Measurements from ENCODE around the gene ROR2.

ROR2 gene

DNA sequence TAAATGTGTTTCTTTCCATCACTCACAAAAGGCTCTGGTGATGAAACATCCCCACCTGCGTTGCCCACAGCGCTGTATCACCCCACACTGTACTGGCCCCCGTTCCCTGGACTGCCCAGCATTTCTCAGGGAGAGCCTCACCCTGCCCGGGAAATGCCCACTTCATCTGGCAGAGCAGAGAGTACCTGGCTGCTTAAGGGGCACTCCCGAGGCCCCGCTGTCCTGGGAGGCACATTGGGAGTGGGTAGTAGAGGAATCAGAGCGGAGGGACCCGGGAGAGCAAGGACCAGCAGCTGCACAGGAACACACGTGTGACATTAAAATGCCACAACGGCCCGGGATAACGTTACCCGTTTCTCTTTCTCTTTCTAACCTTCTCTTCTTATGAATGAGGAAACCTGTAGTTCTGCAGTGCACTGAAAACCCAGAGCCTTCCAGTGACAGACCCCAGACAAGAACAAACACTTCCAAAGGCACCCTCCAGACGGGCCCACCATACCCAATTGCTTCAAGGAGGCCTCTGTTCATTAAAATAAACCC is 110.0 kb downstream of the ROR2 start:
- Mint-ChIP-seq H3K27me3 (ENCODE audit: low read depth) (peaks cover 10% of the 10 kb centered on the region), H3K27ac (peak overlapping the region in 2 of 3 experiments; percentile 34 to 73), H3K4me3 (no peak overlapping the region), H3K36me3 (ENCODE audit: low read depth) (no peaks in the 10 kb centered on the region), H3K4me1 (peaks cover 89% of the 10 kb centered on the region), H3K9me3 (no peaks in the 10 kb centered on the region)
- TF ChIP-seq, protein P1, sequence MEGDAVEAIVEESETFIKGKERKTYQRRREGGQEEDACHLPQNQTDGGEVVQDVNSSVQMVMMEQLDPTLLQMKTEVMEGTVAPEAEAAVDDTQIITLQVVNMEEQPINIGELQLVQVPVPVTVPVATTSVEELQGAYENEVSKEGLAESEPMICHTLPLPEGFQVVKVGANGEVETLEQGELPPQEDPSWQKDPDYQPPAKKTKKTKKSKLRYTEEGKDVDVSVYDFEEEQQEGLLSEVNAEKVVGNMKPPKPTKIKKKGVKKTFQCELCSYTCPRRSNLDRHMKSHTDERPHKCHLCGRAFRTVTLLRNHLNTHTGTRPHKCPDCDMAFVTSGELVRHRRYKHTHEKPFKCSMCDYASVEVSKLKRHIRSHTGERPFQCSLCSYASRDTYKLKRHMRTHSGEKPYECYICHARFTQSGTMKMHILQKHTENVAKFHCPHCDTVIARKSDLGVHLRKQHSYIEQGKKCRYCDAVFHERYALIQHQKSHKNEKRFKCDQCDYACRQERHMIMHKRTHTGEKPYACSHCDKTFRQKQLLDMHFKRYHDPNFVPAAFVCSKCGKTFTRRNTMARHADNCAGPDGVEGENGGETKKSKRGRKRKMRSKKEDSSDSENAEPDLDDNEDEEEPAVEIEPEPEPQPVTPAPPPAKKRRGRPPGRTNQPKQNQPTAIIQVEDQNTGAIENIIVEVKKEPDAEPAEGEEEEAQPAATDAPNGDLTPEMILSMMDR (IDR thresholded peaks at IDR 0.05; ENCODE audit: unreplicated experiment in 3 of 3) = no peak

DNA sequence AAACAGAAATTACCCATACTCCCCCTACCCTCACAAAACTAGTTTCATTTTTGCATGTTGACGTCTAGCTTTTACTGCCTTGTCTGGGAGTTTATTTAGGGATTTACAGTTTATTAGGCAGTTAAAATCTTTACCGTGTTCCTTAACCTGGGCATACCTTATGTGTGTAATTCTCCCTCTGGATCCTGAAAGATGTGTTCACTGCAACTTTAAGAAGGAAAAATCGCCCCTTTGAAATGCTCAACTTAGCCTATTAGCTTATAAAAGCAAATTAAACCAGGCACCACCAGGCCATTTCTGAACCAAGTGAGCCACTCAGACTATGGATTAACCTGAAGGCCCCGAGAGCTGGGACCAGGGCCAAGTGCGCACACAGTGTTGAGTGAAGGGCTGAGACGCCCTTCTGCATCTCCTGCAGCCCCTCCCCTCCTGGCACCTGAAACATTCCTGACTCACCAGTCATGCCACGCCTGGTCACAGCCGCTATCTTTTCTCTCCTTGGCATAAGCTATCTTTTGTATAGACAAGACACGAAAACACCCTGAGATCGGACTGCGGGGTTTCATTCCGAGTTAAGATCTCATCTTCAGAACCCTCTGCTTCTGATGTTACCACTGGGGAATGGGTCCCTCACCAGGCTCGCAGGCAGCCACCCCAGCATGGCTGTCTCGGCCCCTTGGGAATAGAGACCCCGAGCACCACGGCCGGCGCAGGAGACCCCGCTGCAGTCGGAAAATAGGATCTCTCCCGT is 111.9 kb downstream of the ROR2 start:
- Mint-ChIP-seq H3K36me3 (ENCODE audit: low read depth) (no peaks in the 10 kb centered on the region), H3K4me3 (peak overlapping the region in 1 of 3 experiments; percentile 16), H3K4me1 (peaks cover 88% of the 10 kb centered on the region), H3K27me3 (ENCODE audit: low read depth) (peaks cover 5% of the 10 kb centered on the region), H3K9me3 (no peaks in the 10 kb centered on the region), H3K27ac (peak overlapping the region; percentile 12 to 48 (median 26))
- TF ChIP-seq, protein P1 (IDR thresholded peaks at IDR 0.05; ENCODE audit: unreplicated experiment in 3 of 3) = no peak

DNA sequence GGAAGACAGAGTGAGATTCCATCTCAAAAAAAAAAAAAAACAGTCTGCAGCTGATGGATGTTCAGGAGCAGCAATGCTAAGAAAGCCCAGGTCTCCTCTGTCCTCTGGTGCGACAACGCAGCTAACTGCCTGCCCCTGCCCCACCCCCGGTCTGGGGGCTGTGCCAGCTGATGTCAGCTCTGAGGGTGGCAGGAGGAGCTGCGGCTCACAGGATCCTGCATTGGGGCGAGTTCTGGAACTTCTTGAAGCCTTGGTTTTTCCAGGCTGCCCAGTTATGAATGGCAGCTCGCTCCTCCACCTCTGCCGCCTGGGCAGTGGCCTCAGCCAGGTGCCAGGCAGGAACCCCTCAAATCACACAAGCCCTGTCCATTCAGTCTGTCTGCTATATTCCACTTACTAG is 113.5 kb downstream of the ROR2 start:
- TF ChIP-seq, protein P1 (IDR thresholded peaks at IDR 0.05; ENCODE audit: unreplicated experiment in 3 of 3) = no peak
- Mint-ChIP-seq H3K27me3 (ENCODE audit: low read depth) (peaks cover 5% of the 10 kb centered on the region), H3K9me3 (no peaks in the 10 kb centered on the region), H3K36me3 (ENCODE audit: low read depth) (no peaks in the 10 kb centered on the region), H3K27ac (peak overlapping the region in 1 of 3 experiments; percentile 12), H3K4me3 (no peak overlapping the region), H3K4me1 (peaks cover 76% of the 10 kb centered on the region)

DNA sequence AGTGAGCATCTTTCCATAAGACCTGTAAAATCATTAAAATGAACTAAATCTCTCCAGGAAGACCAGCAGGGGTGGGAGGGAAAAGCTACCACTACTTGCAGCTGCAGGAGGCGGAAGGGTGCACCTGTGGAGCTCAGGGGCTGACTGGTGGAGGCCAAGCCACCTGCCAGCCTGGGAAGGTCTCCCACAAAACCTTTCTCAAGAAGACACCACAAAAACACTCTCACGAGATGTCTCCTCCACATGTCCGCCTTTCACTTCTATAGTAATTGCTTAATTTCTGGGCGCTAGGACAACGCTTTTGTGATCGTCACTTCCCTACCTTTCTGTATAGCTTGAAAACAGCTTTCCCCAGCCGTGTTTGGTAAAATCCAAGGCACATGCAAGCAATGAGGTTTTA is 114.4 kb downstream of the ROR2 start:
- peaks cover 5% of the 10 kb centered on the region for H3K27me3 Mint-ChIP-seq (ENCODE audit: low read depth)
- TF ChIP-seq, protein P1 (IDR thresholded peaks at IDR 0.05; ENCODE audit: unreplicated experiment in 3 of 3) = no peak
- H3K4me1 Mint-ChIP-seq = peaks cover 68% of the 10 kb centered on the region
- H3K4me3 Mint-ChIP-seq = no peak overlapping the region
- no peaks in the 10 kb centered on the region for H3K9me3 Mint-ChIP-seq
- peaks cover under 1% of the 10 kb centered on the region for H3K36me3 Mint-ChIP-seq (ENCODE audit: low read depth)
- H3K27ac Mint-ChIP-seq = peak overlapping the region; percentile 51 to 73 (median 71)

GRCh38 chr9:91835216-91835615 is 114.8 kb downstream of the ROR2 start:
- H3K4me1 Mint-ChIP-seq = peaks cover 64% of the 10 kb centered on the region

More at GRCh38 chr9:91835216-91835615, 114.8 kb downstream of the ROR2 start:
- TF ChIP-seq, protein P1 (IDR thresholded peaks at IDR 0.05; ENCODE audit: unreplicated experiment in 3 of 3) = no peak
- Mint-ChIP-seq H3K27ac (peak overlapping the region; percentile 51 to 73 (median 71)), H3K9me3 (no peaks in the 10 kb centered on the region), H3K36me3 (ENCODE audit: low read depth) (peaks cover 4% of the 10 kb centered on the region), H3K27me3 (ENCODE audit: low read depth) (peaks cover 3% of the 10 kb centered on the region), H3K4me3 (peak overlapping the region in 2 of 3 experiments; percentile 25 to 40)
